NCI-H2029 (cell line): Measurements from ENCODE around the gene SFR1.
"Not testable (repeated sequence)": the region's sequence is repeated elsewhere in the genome, so short reads cannot be mapped to it uniquely, and the experiment has no call there.

Experiments
- DNase-seq: peaks from one replicate; lab custom pipeline; 2025; lab: John Stamatoyannopoulos, UW

SFR1 gene

GRCh38 chr10:104174136-104174535 is 52.2 kb downstream of the SFR1 start:
- DNase-seq, result not testable (repeated sequence)
